Pancreas (tissue), 10 donors: ENCODE measurements around the gene CRYBG2. TPM values are rescaled to one million over a fixed set of nuclear protein-coding genes. Genes with fewer than 3 reads are reported as not detected.

Experiments used
- ATAC-seq, 4 donors: fragments of 200-7000 bp; cut with Tn5 transposase; one replicate each; pipeline versions ENCODE4 v1.8.0 to v1.9.1; 2020; ENCODE audit warnings: mild to moderate bottlenecking in 4 of 4, moderate library complexity in 4 of 4
- DNase-seq, 6 donors: peaks; one replicate each; pipeline ENCODE4 v3.0.0-alpha.2; 2020
- FAIRE-seq: peaks from 2 replicates; lab custom pipeline; 2012; peaks lifted over from hg19 to GRCh38; lab: Jason Lieb, UNC
- H3K27ac ChIP-seq, 4 donors: fragments of 200-600 bp; sonication (generic); 1 replicate in 3 of 4; 2 replicates in 1 of 4; pipeline versions ENCODE4 v1.5.0 to v1.8.0; 2020
- H3K27me3 ChIP-seq, 4 donors: fragments of 200-600 bp; one replicate each; pipeline ENCODE4 v1.8.0; 2021
- H3K36me3 ChIP-seq, 3 donors: fragments of 200-600 bp; sonication (generic) in 1 of 3; one replicate each; pipeline versions ENCODE4 v1.5.0 to v1.8.0; 2020 to 2021
- H3K4me1 ChIP-seq, 3 donors: fragments of 200-600 bp; one replicate each; pipeline ENCODE4 v1.8.0; 2021
- H3K4me3 ChIP-seq, 4 donors: fragments of 200-600 bp; sonication (generic) in 2 of 4; one replicate each; pipeline versions ENCODE4 v1.5.0 to v1.8.0; 2020 to 2021
- H3K9me3 ChIP-seq, 4 donors: fragments of 200-600 bp; one replicate each; pipeline ENCODE4 v1.8.0; 2021
- CTCF ChIP-seq, 4 donors: fragments of 200-600 bp; sonication (generic) in 3 of 4; IDR thresholded peaks; one replicate each; pipeline versions ENCODE4 v1.5.0 to v1.8.0; 2021; ENCODE audit warnings: antibody characterized with exemption in 4 of 4
- WGBS, 2 donors: extraction: QIAGEN DNeasy Blood & Tissue Kit; methylation state at CpG; one replicate each; pipeline ENCODE4 v1.1.7; 2013; 5-methylcytosine and 5-hydroxymethylcytosine counted together
- intact Hi-C, 3 donors: fragments of 100-400 bp; cut with DNase I; formaldehyde crosslinking; loops; one replicate each; pipeline versions ENCODE4 v1.11.1 to v1.14.2; 2022
- polyA plus RNA-seq, 2 donors: library from polyadenylated mRNA; stranded (reverse); fragments of 200-250 nt; gene quantifications; one replicate each; pipeline ENCODE4 v1.2.3, GENCODE V29; 2013
- total RNA-seq, 6 donors: library from RNA; stranded (reverse); fragmentation: NEBNext Ultra II Directional in 4 of 6; extraction: Animal tissue kit (Norgen Biotek cat#: 25700) in 4 of 6; gene quantifications; one replicate each; pipeline versions ENCODE4 v1.2.1 to v1.2.4, GENCODE V29; 2021 to 2023
- donor health status: healthy with polysubstance abuse.
- donor health status: DM: no; HTN: no; CAD: no; lungs with moderate emphysema.
- donor health status: DM: no; HTN: no; CAD: no.
- donor health status: control.
- donor health status: control.
- donor health status: Bipolar disorder and iron deficiency.
- donor health status: DM: yes; HTN: yes; CAD: no.
- donor health status: DM: no; HTN: no; CAD: no.
- donor health status: DM: no; HTN: no; CAD: no.
- donor health status: DM: yes; HTN: yes; CAD: no.

CRYBG2 gene
- total and polyA plus RNA-seq, 8 donors: 0.12 to 2.0 (median 0.60) TPM

DNA sequence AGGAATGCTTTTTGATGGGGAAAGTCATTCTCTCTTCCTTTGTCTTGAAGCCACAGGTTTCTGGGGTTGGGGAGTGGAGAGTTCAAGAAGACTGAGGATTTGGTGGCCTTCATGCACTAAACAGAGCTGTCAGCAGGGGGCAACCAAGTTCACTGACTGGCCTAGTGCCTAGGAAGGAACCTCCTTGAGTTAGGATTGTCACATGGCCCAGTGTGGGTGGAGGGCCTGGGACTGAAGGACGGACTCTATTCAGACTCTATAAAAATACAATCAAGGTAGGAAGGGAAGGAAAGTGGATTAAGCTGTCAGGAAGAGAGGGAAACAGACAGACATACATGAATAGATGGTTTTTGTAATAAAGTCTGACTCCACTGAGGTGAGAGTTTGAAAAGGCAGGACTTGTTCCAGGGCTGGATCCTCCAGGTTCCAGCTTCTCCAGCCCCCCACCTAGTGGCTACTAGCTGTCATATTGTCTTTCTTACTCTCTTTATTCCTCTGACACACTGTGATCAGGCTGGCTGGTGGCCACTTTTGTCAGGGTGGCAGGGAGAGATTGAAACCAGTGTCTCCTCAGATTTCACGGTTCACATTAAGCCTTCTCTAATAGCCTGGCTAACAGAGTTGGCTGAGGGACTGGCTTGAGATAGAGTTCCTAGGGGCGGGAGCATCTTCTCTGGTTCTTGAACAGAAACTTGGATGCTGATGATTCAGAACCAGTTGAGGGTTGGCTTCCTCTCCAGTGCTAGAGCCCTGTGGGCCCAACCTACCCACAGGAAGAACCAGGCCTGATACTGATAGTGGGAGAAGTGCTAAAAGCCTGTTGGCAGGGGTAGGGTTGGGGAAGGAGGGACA lies 78.1 kb downstream of the CRYBG2 start:
- peak in 3 of 4 donors; percentile 61 to 71 (median 70) for TF ChIP-seq CTCF (IDR thresholded peaks at IDR 0.05)
- H3K27me3 ChIP-seq: no peaks in the 10 kb centered on the region
- intact Hi-C loops: loop anchor here in 1 of 3 donors (5.0 kb wide), 1 partner anchor 41 kb away; the partner anchor contains the start of gene CD52
- FAIRE-seq (peak; percentile 51), ATAC-seq (peak; percentile 47 to 78 (median 67)), DNase-seq (peak in 5 of 6 donors; percentile 77 to 87 (median 84))
- no peak overlapping the region for H3K4me3 ChIP-seq
- WGBS, 2 donors: 36% methylated on average over 3 of the region's 3 CpGs
- peaks cover 33 to 46% (median 36%) of the 10 kb centered on the region in 3 donors for H3K4me1 ChIP-seq
- no peaks in the 10 kb centered on the region for H3K36me3 ChIP-seq
- no peaks in the 10 kb centered on the region for H3K9me3 ChIP-seq
- peak overlapping the region; percentile 63 to 93 (median 89) for H3K27ac ChIP-seq

DNA sequence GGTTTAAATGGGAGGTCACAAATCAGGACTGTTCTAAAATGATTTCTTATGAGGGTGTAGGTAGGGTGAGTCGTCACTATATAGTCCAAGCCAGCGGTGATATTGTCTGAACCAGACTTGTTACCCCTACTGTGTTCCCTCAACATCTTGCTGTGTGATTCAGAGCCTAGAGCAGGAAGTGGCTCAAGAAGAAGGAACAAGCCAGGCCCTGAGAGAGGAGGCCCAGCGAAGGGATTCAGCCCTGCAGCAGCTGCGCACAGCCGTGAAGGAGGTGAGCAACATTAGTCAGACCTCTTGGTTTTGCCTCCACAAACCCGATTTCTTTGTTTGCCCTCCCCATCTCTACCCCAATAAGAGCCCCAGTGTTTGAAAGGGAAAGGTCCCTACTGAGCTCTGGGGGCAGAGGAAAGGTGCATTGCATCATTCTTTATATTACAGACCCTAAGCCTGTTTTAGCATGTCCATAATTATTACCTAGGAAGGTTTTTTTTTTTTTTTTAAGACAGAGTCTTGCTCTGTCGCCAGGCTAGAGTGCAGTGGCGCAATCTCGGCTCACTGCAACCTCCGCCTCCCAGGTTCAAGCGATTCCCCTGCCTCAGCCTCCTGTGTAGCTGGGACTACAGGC lies 79.0 kb downstream of the CRYBG2 start:
- no peak for ATAC-seq
- no peak for DNase-seq
- Histone ChIP-seq H3K9me3 (no peaks in the 10 kb centered on the region), H3K36me3 (no peaks in the 10 kb centered on the region), H3K4me1 (peaks cover 33 to 45% (median 36%) of the 10 kb centered on the region in 3 donors), H3K27ac (peak overlapping the region in 2 of 4 donors; percentile 85 to 93), H3K4me3 (no peak overlapping the region), H3K27me3 (no peaks in the 10 kb centered on the region)
- TF ChIP-seq CTCF (IDR thresholded peaks at IDR 0.05): no peak
- FAIRE-seq: no peak
- WGBS, 2 donors: 83 to 87% methylated on average over 11 of the region's 11 CpGs
- intact Hi-C loops: loop anchor here in 1 of 3 donors (5.0 kb wide), 1 partner anchor 42 kb away; the partner anchor contains the start of gene CD52

Other genes starting within 250 kb of the CRYBG2 start
- gene PDIK1L, start 242.3 kb downstream of the CRYBG2 start, total RNA-seq: 10 to 100 TPM in 1 of 6 donors, 1 to 10 TPM in 5; 5.9 to 12.1 (median 6.6) TPM
- gene PDIK1L, start 242.3 kb downstream of the CRYBG2 start, polyA plus RNA-seq: 1 to 10 TPM; 1.7 to 3.6 TPM
- gene FAM110D, start 195.1 kb downstream of the CRYBG2 start, total RNA-seq: 1 to 10 TPM in 4 of 6 donors, under 1 TPM in 2; 0.79 to 1.7 (median 1.1) TPM
- gene FAM110D, start 195.1 kb downstream of the CRYBG2 start, polyA plus RNA-seq: 1 to 10 TPM; 2.6 to 3.5 TPM
- not detected for gene C1orf232, start 185.2 kb downstream of the CRYBG2 start, total RNA-seq
- not detected for gene C1orf232, start 185.2 kb downstream of the CRYBG2 start, polyA plus RNA-seq
- gene ZNF593, start 184.2 kb downstream of the CRYBG2 start, total RNA-seq: 10 to 100 TPM; 18.4 to 36.7 (median 22.1) TPM
- gene ZNF593, start 184.2 kb downstream of the CRYBG2 start, polyA plus RNA-seq: 10 to 100 TPM; 69.9 to 80.7 TPM
- gene ZNF593OS, start 182.3 kb downstream of the CRYBG2 start, total RNA-seq: not detected
- gene ZNF593OS, start 182.3 kb downstream of the CRYBG2 start, polyA plus RNA-seq: under 1 TPM; 0.35 to 0.68 TPM
- 10 to 100 TPM; 11.3 to 20.8 (median 14.9) TPM for gene CNKSR1, start 176.6 kb downstream of the CRYBG2 start, total RNA-seq
- 10 to 100 TPM; 46.8 to 48.5 TPM for gene CNKSR1, start 176.6 kb downstream of the CRYBG2 start, polyA plus RNA-seq
- gene CATSPER4, start 163.5 kb downstream of the CRYBG2 start, total RNA-seq: not detected
- under 1 TPM in 1 of 2 donors, not detected in 1; 0.09 TPM for gene CATSPER4, start 163.5 kb downstream of the CRYBG2 start, polyA plus RNA-seq
- gene CEP85, start 119.9 kb downstream of the CRYBG2 start, total RNA-seq: 1 to 10 TPM; 2.7 to 6.6 (median 3.7) TPM
- 1 to 10 TPM; 2.9 to 5.6 TPM for gene CEP85, start 119.9 kb downstream of the CRYBG2 start, polyA plus RNA-seq
- gene SH3BGRL3, start 74.0 kb downstream of the CRYBG2 start, total RNA-seq: 10 to 100 TPM; 29.1 to 84.2 (median 48.8) TPM
- 100 to 1,000 TPM in 1 of 2 donors, 10 to 100 TPM in 1; 61.0 to 109 TPM for gene SH3BGRL3, start 74.0 kb downstream of the CRYBG2 start, polyA plus RNA-seq
- 10 to 100 TPM in 4 of 6 donors, 1 to 10 TPM in 2; 8.7 to 15.9 (median 11.5) TPM for gene UBXN11, start 47.5 kb downstream of the CRYBG2 start, total RNA-seq
- 10 to 100 TPM; 44.0 to 61.6 TPM for gene UBXN11, start 47.5 kb downstream of the CRYBG2 start, polyA plus RNA-seq
- 10 to 100 TPM in 1 of 6 donors, 1 to 10 TPM in 4, under 1 TPM in 1; 0.98 to 13.0 (median 2.5) TPM for gene CD52, start 36.2 kb downstream of the CRYBG2 start, total RNA-seq
- gene CD52, start 36.2 kb downstream of the CRYBG2 start, polyA plus RNA-seq: 1 to 10 TPM; 4.0 to 4.3 TPM
- gene ZNF683, start 18.6 kb upstream of the CRYBG2 start, total RNA-seq: under 1 TPM in 3 of 6 donors, not detected in 3; 0.12 to 0.47 (median 0.14) TPM
- gene ZNF683, start 18.6 kb upstream of the CRYBG2 start, polyA plus RNA-seq: under 1 TPM in 1 of 2 donors, not detected in 1; 0.40 TPM
- gene LIN28A, start 56.7 kb upstream of the CRYBG2 start, total RNA-seq: 1 to 10 TPM in 1 of 6 donors, not detected in 5; 1.2 TPM
- not detected for gene LIN28A, start 56.7 kb upstream of the CRYBG2 start, polyA plus RNA-seq
- gene DHDDS, start 78.2 kb upstream of the CRYBG2 start, total RNA-seq: 10 to 100 TPM; 15.0 to 24.5 (median 19.8) TPM
- gene DHDDS, start 78.2 kb upstream of the CRYBG2 start, polyA plus RNA-seq: 10 to 100 TPM; 19.2 to 19.9 TPM
- gene HMGN2, start 118.3 kb upstream of the CRYBG2 start, total RNA-seq: 100 to 1,000 TPM; 102 to 192 (median 143) TPM
- 100 to 1,000 TPM; 178 to 438 TPM for gene HMGN2, start 118.3 kb upstream of the CRYBG2 start, polyA plus RNA-seq
- gene RPS6KA1, start 175.6 kb upstream of the CRYBG2 start, total RNA-seq: 10 to 100 TPM; 16.9 to 32.2 (median 20.0) TPM
- gene RPS6KA1, start 175.6 kb upstream of the CRYBG2 start, polyA plus RNA-seq: 10 to 100 TPM; 13.6 to 13.7 TPM